Stimulated activated CD8-positive, alpha-beta memory T cell treated with anti-CD3 and anti-CD28 coated beads, Interleukin-15, amount 100 ng/mL, for 24 hours (primary cell): ENCODE results near the gene SCFD2.
"Not testable (repeated sequence)": the region's sequence is repeated elsewhere in the genome, so short reads cannot be mapped to it uniquely, and the experiment has no call there.

Source experiments
- DNase-seq: peaks from one replicate; pipeline ENCODE4 v3.0.0-alpha.2; 2020; ENCODE audit warnings: low read depth

The SCFD2 gene

DNA sequence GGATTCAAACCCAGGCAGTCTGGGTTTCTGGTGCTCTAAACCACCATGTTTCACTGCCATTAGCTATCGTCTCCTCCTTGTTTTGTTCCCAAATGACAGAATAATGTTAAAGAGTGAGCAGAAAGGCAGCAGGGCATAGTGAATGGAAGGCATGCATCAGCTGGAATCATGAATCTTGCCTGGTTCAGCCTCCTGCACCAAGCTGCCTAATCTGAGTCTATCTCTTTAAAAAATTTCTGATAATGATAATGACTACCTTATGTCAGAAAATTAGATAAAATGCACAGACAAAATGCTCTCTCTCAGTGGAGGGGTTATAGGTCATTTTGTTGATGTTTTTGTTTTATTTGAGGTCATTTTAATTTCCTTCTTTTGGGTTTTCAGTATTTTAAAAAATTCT is 316.3 kb downstream of the SCFD2 start:
- no peak for DNase-seq

DNA sequence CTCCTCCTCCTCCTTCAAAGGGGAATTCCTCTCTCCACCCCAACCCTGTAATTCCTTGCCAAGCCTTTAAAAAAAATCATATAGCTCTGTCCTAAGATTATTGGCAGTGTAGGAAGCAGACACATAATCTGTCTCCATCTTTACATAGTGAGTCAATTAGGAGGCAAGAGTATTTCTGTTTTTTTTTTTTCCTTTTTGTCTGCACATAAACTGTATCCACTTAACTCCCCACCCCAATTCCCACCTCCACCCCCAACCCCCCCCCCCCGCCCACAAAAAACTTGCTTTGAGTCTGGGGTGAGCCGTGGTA is 321.3 kb downstream of the SCFD2 start:
- no peak for DNase-seq

DNA sequence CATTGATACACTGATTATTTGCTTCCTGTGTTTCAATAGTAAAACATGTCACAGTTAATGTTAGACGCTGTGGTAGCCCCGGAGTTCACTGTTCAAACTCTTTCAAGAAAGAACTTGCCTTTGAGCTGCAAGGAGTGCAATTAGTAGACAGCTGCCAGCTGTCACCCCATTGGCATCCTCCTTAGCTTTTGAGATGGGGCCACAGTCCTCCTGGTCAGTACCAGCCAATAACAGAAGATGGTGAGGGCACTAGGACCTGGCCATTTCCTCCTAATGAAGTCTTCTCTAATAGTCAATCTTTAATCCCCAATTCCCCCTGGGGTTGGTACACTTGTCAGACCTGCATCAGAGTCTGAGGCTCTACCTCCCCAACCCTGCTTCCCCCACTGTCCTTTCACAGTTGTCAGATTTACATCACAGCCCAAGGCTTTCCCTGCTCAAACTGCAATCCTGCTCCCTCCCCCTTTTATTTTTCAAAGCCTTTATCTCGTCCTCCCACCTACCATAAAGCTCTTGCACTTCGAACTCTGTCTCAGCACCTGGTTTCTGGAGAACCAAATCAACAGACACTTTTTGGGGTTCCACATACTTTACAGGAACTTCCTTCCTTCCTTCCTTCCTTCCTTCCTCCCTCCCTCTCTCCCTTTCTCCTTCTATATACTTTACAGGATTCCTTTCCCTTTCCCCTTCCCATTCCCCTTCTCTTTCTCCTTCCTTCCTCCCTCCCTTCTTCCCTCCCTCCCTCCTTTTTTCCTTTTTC is 321.8 kb downstream of the SCFD2 start:
- no peak for DNase-seq

DNA sequence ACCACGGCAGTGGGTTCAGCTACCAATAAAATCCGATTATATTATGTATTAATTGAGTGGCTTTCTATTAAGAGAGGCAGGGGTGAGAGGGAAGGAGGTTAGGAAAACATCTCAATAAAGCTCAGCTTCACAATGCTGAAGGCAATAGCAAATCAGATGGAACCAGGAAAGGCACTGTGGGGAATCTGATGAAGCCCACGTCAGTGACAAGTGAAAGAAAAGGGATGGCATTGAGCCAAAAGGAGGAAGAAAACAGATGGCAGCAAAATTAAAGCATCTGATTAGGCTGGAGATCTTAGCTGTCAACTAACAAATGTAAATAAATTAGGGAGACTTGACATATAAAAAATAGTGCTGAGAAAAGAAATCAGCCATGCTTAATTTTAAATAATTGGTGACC is 322.8 kb downstream of the SCFD2 start:
- DNase-seq: no peak

DNA sequence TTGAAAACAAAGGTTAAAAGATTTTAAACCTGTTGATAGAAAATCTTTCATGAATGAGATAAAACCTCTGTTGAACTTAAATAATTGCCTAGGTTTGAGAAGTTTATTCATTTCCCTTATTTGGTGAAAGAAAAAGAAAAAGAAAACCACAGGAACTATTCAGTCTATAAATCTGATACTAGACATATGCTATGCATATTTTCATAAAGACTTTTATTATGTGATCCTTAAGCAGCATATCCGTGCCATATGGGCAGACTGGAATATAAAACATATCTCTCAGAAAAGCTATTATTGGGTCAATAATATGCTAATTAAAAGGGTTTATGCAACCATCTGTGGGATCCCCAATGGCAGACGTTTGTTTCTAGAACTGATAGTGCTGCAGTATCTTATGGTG is 325.0 kb downstream of the SCFD2 start:
- DNase-seq: no peak

DNA sequence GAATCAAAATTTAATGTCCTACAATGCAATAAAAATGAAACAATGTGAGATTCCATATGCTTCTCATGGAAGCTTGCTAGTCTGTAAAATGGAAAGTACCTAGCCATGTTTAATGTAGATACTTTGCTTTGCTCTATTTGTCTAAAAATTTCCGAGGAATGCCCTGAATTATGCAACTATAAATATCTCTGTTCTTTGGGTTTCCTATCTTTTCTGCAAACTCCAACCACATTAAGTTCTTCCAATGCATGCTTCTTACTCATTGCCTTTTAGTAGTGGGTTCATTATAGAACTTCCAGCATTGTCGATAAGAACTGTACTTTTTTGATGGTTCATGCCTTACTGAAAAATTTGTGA is 325.4 kb downstream of the SCFD2 start:
- no peak for DNase-seq

DNA sequence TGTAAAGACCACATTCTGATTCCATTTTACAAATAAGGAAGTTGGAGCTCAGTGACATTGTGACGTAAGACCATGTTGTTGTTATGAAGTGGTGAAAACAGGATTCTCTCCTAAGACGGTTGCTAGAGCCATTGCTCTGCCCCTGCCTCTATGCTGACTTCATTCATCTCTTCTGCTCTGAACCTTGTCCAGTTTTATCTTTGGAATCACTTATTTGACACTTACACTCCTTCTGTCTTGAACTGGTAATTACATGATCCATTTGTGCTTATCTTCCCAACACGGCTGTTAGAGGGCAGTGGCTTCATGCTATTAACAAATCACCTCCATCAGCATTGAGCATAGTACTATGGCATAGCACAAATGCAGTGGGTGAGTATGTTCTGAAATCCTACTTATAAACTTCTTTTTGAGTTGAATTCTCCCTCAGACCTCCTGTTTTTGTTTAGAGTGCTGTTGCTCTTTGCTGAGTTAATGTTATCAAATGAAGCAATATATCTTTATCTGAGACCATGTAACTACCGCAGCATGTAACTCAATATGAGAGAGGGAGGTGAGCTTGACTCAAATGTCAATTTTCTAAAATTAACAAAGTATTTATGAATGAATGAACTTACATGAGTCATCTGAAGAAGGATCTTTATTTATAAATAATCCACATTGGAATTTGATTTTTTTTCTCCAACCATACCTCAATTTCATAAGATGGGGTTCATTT is 326.0 kb downstream of the SCFD2 start:
- DNase-seq: no peak

DNA sequence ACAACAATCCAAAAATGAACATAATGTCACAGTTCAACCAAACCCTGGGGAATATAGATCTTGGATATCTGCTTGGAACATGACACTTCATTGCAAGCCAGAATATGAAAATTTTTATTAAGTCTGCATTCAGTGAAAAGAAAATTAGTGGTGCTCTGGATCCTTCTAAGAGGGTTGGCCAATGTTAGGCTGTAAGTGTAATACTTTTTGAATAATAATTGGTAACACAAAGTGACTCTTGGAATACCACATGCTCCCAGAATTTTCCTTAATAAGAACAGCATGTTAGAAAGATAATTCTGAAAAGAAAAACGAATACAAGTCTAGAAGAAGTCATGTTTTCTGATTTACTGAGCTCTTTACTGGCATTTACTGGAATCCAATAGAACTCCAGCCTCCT is 328.0 kb downstream of the SCFD2 start:
- no peak for DNase-seq

DNA sequence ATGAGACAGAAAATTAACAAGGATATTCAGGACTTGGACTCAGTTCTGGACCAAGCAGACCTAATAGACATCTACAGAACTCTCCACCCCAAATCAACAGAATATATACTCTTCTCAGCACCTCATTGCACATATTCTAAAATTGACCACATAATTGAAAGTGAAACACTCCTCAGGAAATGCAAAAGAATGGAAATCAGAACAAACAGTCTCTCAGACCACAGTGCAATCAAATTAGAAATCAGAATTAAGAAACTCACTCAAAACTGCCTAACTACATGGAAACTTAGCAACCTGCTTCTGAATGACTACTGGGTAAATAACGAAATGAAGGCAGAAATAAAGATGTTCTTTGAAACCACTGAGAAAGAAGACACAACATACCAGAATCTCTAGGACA is 333.0 kb downstream of the SCFD2 start:
- DNase-seq: not testable (repeated sequence)

DNA sequence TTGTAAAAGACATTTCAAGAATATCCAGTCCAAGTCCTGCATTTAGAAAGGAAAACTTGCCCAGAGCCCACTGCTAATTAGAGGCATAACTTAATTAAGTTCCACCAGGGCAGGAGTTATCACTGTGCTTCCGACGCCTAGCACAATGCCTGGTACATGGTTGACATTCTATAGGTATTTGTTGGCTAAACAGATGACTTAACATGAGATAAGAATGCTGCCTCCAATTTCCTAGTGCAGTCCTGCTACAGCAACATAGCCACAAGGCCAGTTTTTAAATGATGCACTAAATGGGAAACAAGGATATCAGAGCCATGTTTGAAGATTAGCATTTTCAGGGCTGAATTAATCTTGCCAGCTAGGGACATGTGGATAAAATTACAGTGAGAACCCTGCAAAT is 339.6 kb downstream of the SCFD2 start:
- DNase-seq: no peak

DNA sequence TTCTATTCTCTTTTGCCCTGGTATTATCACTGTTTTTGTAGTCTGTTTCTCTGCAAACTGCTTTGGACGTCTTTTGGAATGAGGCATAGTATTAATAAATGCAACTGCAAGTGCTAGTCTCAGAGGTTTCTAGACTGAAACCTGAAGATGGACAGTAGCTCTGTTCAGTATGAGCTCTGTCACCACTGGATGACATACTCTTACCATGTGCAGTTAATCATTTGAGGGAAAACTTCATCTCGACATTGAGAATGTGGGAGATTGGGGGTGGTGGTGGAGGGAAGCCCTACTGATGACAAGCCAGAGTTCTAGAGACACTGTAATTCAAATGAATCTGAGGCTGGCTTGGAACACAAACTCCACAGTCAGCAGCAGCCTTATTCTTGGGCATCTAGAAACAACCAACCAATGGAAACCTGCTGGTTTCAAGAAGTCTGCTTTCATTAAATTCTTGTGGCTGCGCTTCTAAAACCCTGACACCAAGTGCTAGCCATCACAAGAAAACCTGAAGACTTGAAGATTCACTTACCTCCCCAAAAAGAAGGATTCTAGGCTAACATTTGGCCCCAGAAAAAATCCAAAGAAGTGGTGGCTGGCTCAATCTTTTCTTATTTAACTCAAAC is 342.1 kb downstream of the SCFD2 start:
- no peak for DNase-seq

DNA sequence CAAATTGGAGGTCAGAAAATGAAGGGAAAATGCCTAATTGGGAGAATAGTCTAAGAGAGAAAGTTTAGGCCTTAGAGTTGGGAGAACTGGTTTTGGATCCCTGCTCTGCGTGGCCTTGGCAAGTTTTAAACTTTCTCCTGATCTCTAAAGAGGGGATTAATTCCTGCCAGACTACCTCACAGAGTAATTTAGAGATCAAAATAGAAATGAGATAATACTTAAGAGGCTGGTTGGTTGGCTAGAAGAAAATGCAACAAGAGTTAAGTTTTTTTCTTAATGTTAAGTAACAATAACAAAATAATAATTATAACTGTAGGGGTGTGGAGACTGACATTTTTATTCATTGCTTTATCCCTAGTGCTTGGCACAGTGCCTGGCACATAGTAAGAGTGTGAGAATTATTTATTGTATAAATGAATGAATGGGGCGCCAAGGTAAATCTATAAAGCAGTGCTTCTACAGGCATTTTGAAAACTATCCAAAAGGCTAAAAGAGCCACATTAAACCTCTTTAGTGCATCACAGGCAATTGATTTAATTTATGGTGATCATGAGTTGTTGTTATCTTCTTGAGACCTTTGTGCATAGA is 343.3 kb downstream of the SCFD2 start:
- no peak for DNase-seq

DNA sequence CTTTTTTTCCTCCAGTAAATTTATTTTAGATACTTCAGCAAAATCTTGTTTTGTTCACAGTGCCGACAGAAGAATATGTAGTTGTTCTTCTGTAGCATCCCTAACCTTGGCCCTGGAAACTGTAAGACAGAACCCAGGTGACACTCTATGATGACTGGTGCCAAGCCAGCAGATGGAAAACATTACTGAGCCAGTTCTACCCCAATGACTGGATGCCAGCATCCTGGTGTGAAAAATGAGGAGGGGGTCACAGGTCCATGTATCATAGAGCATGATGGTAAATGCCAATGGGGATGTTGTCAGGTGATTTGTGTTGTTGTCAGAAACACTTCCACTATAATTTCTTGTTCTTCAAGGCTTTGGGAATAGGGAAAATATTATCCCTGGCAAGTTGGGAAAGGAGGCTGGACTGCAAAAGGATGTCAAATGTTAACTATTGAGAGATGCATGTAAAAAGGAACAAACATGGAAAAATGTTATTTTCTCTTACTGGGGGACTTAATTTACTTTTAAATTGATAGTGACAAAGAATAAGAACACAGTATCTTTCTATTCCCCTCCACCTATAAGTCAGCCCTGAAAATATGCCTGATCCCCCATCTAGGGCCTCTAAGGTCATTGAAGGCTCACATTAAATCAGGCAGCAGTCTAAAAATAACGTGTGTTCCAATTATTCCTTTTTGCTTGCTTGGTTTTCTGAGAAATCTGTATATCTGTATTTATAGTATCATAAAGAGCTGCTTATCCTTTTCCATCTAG is 343.9 kb downstream of the SCFD2 start:
- DNase-seq: no peak

DNA sequence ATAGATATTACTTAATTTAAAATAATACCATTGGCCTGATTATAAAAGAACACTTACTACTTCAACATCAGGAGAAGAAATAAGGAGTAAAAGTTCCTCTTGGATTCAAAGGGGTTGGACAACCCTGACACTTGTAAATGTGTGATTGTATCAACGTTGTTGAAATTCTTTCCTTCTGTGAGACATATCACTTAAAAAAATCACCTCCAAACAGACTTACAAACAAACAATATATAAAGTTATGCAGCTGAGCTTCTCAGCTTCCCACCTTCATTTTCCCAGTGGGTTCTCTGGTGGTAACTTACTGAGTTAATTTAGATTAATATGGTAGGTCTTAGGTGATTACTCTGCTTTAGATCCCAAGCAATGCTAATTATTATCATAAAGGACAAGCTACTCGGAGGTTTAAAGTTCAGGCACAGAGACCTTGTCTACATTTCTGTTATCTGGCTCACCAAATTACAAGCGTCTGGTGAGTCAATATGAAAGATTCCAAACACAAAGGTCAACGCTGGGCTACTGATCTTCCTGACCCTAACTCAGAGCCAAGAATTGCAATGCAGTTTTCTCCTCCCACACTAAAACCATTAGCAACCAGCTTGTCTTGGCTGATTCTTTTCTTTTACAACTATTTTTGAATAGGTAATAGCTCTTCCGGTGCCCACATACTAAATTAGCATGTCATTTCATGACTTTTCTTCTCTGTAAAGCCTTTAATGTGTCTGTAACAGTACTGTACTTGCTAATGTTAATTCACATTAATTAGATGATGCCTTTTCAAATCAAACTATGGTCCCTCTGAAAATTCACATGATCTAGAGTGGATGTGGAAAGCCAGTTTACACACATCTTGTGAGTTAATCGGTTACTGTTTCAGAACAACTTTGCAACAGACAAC is 346.1 kb downstream of the SCFD2 start:
- no peak for DNase-seq

DNA sequence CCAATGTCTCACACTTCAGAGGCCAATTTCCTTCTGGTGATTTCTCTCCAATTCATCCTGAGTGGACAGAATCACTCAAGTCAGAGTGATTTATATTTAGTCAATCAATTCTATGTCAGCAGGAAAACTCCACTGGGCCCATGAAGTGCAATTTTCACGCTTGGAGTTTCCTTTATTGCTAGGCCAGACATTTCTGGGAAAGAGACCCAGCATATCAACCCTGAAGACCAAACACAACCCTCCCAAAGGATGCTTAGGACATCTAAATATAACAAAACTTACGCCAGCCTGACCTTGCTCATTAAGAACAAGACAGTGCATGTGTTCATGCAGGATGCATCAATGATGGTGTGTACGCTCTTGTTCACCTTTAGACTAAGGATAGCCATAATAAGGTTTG is 347.4 kb downstream of the SCFD2 start:
- DNase-seq: no peak

DNA sequence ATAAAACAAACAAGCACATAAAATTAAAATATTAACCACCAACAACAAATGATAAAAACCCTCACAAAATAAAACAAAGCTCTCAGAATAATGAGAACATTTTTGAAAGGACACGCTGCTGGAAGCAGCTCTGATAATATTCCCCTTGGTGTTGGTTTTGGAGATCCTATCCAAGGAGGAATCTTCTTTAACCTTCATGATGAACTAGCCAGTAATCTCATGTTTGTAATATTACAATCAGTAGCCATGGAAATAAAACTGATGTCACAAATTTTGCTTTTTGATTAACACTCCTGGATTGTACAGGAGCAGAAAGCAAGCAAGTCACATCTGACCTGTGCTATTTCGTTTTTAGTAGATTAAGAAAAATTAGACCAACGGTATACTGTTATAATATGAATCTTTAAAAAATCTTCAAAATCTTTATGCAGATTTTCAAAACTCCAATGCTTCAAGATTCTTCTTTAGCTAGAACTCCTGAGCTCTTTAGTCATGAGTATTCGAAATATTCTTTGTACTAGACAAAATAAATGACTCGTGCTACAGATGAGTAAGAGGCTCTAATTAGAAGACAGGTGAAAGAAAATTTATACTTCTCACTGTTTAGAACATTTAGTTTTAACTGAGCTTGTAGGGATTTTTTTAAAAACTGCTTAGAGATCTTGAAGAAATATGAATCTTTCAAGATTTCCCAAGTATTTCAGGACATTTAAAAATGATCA is 349.6 kb downstream of the SCFD2 start:
- DNase-seq: no peak

DNA sequence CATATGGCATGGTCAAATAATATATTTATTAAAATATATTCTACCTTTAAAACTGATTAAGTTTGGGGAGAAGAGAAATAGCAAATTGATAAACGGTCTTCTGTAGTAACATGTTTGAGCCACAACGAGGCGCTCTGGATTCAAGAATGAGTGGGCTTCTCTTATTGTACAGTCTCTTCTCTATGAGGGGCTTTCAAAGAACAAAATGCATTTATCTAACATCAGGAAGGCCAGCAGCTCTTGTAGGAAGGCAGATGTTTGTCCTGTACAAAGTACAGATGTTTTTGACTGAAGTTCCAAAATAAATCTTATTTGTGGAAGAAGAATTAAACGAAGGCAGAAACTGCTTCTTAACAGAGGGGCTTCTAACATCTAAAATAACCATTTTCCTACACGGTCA is 350.2 kb downstream of the SCFD2 start:
- DNase-seq: no peak

DNA sequence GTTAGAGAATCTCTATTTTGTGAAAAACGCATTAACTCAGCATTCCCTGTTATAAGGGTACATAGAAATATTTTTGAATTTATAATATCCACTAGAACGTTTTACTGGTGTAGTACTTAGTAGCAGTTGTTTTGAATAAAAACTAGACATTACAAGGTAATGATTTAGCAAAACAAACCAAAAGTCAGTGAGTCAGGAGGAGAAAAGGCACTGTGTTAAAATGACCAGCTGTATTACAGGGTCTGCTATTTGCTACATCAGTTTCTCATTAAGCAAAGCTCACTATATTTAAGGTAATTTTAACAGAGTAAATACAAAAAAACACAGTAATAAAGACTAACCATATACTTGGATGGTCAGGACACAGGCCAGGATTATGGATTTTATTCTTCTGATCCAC is 351.0 kb downstream of the SCFD2 start:
- no peak for DNase-seq

DNA sequence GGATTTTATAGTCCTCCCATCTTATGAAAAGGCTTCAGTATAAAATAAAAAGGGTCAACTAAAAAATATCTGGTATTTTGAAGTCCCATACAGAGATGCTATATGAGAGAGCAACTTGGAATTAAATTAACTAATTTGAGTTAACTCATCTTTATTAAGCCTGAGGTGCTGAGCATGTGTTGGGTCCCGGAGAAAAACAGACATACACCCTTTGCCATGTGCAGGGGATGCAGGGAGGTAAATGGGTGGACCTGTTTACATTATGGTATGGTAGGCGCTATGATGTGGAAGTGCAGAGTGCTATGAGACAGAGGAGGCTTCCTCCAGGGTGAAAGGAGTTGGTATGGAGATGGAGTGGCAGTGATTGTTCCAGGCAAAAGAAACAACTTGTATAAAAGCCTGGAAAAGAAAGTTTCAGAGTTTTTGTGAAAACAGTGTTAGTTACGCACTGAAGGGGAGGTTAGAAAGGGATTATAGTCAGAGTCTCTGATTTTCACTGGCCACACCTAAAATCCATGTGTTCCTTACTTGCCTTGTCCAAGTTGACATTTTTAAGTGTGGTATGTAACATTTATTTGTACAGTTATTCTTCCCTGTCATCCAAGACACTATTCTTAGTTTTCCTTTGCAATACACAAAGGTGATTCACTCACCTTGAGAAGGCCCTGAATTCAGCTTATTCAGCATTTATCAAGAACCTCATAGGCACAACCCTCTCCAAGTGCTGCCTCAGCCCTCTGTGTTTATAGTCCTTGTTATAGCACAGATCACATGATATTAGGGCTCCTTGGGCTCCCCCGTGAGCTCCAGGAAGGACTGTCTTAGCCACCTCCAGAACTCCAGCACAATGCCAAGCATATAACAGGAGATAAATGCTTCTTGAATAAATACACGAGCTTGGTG is 351.7 kb downstream of the SCFD2 start:
- no peak for DNase-seq

DNA sequence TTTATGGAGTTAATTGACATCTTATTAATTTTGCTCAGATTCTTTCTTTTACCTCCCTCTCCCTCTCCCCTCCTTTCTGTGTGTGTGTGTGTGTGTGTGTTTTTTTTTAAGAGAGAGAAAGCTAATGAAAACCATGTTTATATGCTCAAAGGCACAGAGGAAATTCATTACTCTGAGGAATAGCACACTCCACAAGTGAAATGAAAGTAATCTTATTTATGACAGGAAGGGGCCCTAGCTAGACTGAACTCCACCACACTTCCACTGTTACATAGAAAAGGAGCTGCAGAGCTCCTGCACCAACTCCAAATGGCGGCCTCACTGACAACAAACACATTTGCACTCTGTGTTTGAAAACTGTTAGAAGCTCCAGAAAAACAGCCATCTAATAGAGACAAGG is 353.1 kb downstream of the SCFD2 start:
- DNase-seq: no peak
